Measurements from ENCODE around the gene CDKAL1.
"Not testable (repeated sequence)": the region's sequence is repeated elsewhere in the genome, so short reads cannot be mapped to it uniquely, and the experiment has no call there.

CDKAL1 gene

GRCh38 chr6:20642441-20642840, 108.2 kb downstream of the CDKAL1 start:
- no peak overlapping the region for H3K9ac ChIP-seq
- no peaks in the 10 kb centered on the region for H3K27me3 ChIP-seq (ENCODE audit: control insufficient read depth, insufficient read depth, low read length)
- TF ChIP-seq CTCF (IDR thresholded peaks at IDR 0.05) = no peak
- no peak overlapping the region for H3K4me2 ChIP-seq (ENCODE audit: low read length)
- H3K4me1 ChIP-seq = no peaks in the 10 kb centered on the region
- no peak overlapping the region for H3K27ac ChIP-seq
- H3K79me2 ChIP-seq = no peaks in the 10 kb centered on the region
- H2AFZ ChIP-seq = no peak overlapping the region
- no peaks in the 10 kb centered on the region for H3K9me3 ChIP-seq (ENCODE audit: control insufficient read depth, low read length)
- no peak overlapping the region for H3K4me3 ChIP-seq (ENCODE audit: low read depth, low read length)
- no peaks in the 10 kb centered on the region for H3K36me3 ChIP-seq (ENCODE audit: control insufficient read depth, insufficient read depth, low read length)

- no peak overlapping the region for H2AFZ ChIP-seq
- H3K79me2 ChIP-seq = no peaks in the 10 kb centered on the region
- no peak overlapping the region for H3K27ac ChIP-seq
- no peak overlapping the region for H3K4me2 ChIP-seq (ENCODE audit: low read length)
- no peaks in the 10 kb centered on the region for H3K27me3 ChIP-seq (ENCODE audit: control insufficient read depth, insufficient read depth, low read length)
- no peaks in the 10 kb centered on the region for H3K4me1 ChIP-seq
- H3K9ac ChIP-seq = no peak overlapping the region
- no peak for TF ChIP-seq CTCF (IDR thresholded peaks at IDR 0.05)
- H3K9me3 ChIP-seq (ENCODE audit: control insufficient read depth, low read length) = no peaks in the 10 kb centered on the region
- H3K4me3 ChIP-seq (ENCODE audit: low read depth, low read length) = no peak overlapping the region
- H3K36me3 ChIP-seq (ENCODE audit: control insufficient read depth, insufficient read depth, low read length) = no peaks in the 10 kb centered on the region
Observed at GRCh38 chr6:20644667-20645370, 110.6 kb downstream of the CDKAL1 start.

GRCh38 chr6:20645572-20645971, 111.3 kb downstream of the CDKAL1 start:
- H3K4me1 ChIP-seq; H3K36me3 ChIP-seq (ENCODE audit: control insufficient read depth, insufficient read depth, low read length); H3K79me2 ChIP-seq; H3K4me3 ChIP-seq (ENCODE audit: low read depth, low read length); H3K9ac ChIP-seq; H2AFZ ChIP-seq; H3K9me3 ChIP-seq (ENCODE audit: control insufficient read depth, low read length); H3K27ac ChIP-seq; H3K27me3 ChIP-seq (ENCODE audit: control insufficient read depth, insufficient read depth, low read length); H3K4me2 ChIP-seq (ENCODE audit: low read length): not testable (repeated sequence)

GRCh38 chr6:20647585-20647984, 113.3 kb downstream of the CDKAL1 start:
- Histone ChIP-seq H3K9ac (no peak overlapping the region), H3K4me2 (ENCODE audit: low read length) (no peak overlapping the region), H2AFZ (no peak overlapping the region)

DNA sequence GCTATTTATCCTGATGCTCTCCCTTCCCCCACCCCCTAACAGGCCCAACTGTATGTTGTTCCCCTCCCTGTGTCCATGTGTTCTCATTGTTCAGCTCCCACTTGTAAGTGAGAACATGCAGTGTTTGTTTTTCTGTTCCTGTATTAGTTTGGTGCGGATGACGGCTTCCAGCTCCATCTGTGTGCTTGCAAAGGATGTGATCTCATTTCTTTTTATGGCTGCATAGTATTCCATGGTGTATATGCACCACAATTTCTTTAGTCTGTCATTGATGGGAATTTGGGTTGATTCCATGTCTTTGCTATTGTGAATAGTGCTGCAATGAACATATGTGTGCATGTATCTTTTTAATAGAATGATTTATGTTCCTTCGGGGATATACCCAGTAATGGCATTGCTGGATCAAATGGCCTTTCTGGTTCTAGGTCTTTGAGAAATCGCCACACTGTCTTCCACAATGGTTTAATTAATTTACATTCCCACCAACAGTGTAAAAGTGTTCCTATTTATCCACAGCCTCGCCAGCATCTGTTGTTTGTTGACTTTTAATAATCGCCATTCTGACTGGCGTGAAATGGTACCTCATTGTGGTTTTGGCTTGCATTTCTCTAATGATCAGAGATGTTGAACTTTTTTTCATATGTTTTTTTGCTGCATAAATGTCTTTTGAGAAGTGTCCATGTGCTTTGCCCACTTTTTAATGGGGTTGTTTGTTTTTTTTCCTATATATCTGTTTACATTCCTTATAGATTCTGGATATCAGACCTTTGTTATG, 115.6 kb downstream of the CDKAL1 start:
- H3K9me3 ChIP-seq (ENCODE audit: control insufficient read depth, low read length); H3K4me3 ChIP-seq (ENCODE audit: low read depth, low read length): not testable (repeated sequence)

More at GRCh38 chr6:20647585-20647984, 113.3 kb downstream of the CDKAL1 start:
- Histone ChIP-seq H3K9me3 (ENCODE audit: control insufficient read depth, low read length) (no peaks in the 10 kb centered on the region), H3K27ac (no peak overlapping the region), H3K79me2 (no peaks in the 10 kb centered on the region), H3K4me3 (ENCODE audit: low read depth, low read length) (no peak overlapping the region), H3K4me1 (no peaks in the 10 kb centered on the region), H3K27me3 (ENCODE audit: control insufficient read depth, insufficient read depth, low read length) (no peaks in the 10 kb centered on the region), H3K36me3 (ENCODE audit: control insufficient read depth, insufficient read depth, low read length) (no peaks in the 10 kb centered on the region)
- TF ChIP-seq CTCF (IDR thresholded peaks at IDR 0.05) = no peak

More for the DNA sequence above, 115.6 kb downstream of the CDKAL1 start:
- H3K27ac ChIP-seq; H3K4me1 ChIP-seq; H3K27me3 ChIP-seq (ENCODE audit: control insufficient read depth, insufficient read depth, low read length); H3K36me3 ChIP-seq (ENCODE audit: control insufficient read depth, insufficient read depth, low read length); H2AFZ ChIP-seq; H3K79me2 ChIP-seq; H3K9ac ChIP-seq; H3K4me2 ChIP-seq (ENCODE audit: low read length): not testable (repeated sequence)

Measured in parathyroid adenoma (tissue), 2 donors.